CD4-positive, CD25-positive, alpha-beta regulatory T cell (primary cell): ENCODE data around the gene RAB28. TPM values are rescaled to one million over a fixed set of nuclear protein-coding genes. Genes with fewer than 3 reads are reported as not detected.

Source experiments
- ATAC-seq, 2 donors: fragments of 150-1000 bp; cut with Tn5 transposase; one replicate each; pipeline ENCODE4 v1.10.0; 2021; ENCODE audit warnings: low read depth in 2 of 2, moderate number of reproducible peaks in 2 of 2, moderate library complexity in 1 of 2
- DNase-seq, 3 donors: peaks; one replicate each; pipeline versions ENCODE4 v3.0.0 to v3.0.0-alpha.2; 2012 to 2022; ENCODE audit warnings: mixed read lengths in 1 of 3
- H3K27ac ChIP-seq: one replicate; pipeline ENCODE4 v1.7.0; 2013; ENCODE audit warnings: mild to moderate bottlenecking, low read length; ENCODE audit not compliant: insufficient read depth, poor library complexity, severe bottlenecking
- H3K27me3 ChIP-seq: one replicate; pipeline ENCODE4 v1.7.0; 2013; ENCODE audit warnings: low read length; ENCODE audit not compliant: control insufficient read depth, insufficient read depth
- H3K36me3 ChIP-seq: one replicate; pipeline ENCODE4 v1.7.0; 2013; ENCODE audit warnings: mild to moderate bottlenecking, low read length, moderate library complexity; ENCODE audit not compliant: control insufficient read depth, insufficient read depth
- H3K4me1 ChIP-seq: 2 replicates; pipeline ENCODE4 v1.7.0; 2013; ENCODE audit warnings: mild to moderate bottlenecking, low read length; ENCODE audit not compliant: insufficient read depth, control insufficient read depth, poor library complexity, severe bottlenecking
- H3K4me3 ChIP-seq: one replicate; pipeline ENCODE4 v1.7.0; 2013; ENCODE audit warnings: low read depth, mild to moderate bottlenecking, low read length, moderate library complexity
- H3K9me3 ChIP-seq, 2 experiments: 1 replicate in 1 of 2; 2 replicates in 1 of 2; pipeline ENCODE4 v1.7.0; 2013; ENCODE audit warnings: low read length in 2 of 2, mild to moderate bottlenecking in 1 of 2, moderate library complexity in 1 of 2; ENCODE audit not compliant: control insufficient read depth in 2 of 2
- H3K27ac Mint-ChIP-seq, 3 donors: one replicate each; pipeline ENCODE4 v1.8.0; 2020 to 2022; ENCODE audit warnings: mild to moderate bottlenecking in 3 of 3, mixed read lengths in 3 of 3, moderate library complexity in 2 of 3
- H3K27me3 Mint-ChIP-seq: one replicate; pipeline ENCODE4 v1.8.0; 2022; ENCODE audit warnings: mild to moderate bottlenecking, mixed read lengths
- H3K36me3 Mint-ChIP-seq: one replicate; pipeline ENCODE4 v1.8.0; 2020; ENCODE audit warnings: mixed read lengths
- H3K4me1 Mint-ChIP-seq, 4 donors: one replicate each; pipeline ENCODE4 v1.8.0; 2020 to 2022; ENCODE audit warnings: mixed read lengths in 4 of 4, mild to moderate bottlenecking in 1 of 4
- H3K4me3 Mint-ChIP-seq, 4 donors: one replicate each; pipeline ENCODE4 v1.8.0; 2020 to 2022; ENCODE audit warnings: mild to moderate bottlenecking in 4 of 4, mixed read lengths in 4 of 4, moderate library complexity in 3 of 4
- H3K9me3 Mint-ChIP-seq, 7 donors: one replicate each; pipeline ENCODE4 v1.8.0; 2020 to 2022; ENCODE audit warnings: mixed read lengths in 7 of 7, mild to moderate bottlenecking in 3 of 7, moderate library complexity in 2 of 7
- polyA plus RNA-seq, 4 donors: library from polyadenylated mRNA; unstranded; fragments of 300-500 nt; fragmentation: Illumina TruSeq; gene quantifications; one replicate each; pipeline ENCODE4 v1.2.3, GENCODE V29; 2021
- total RNA-seq: library from RNA; stranded (reverse); gene quantifications from one replicate; pipeline ENCODE4 v1.2.3, GENCODE V29; 2022

RAB28 gene
- total and polyA plus RNA-seq, 5 donors from 2014 or later, result 7.5 to 18.2 (median 15.5) TPM

GRCh38 chr4:13441506-13441905, 42.6 kb downstream of the RAB28 start:
- no peaks in the 10 kb centered on the region for H3K27me3 Mint-ChIP-seq
- Histone ChIP-seq H3K9me3 (peaks cover 0 to 8% of the 10 kb centered on the region in 2 experiments), H3K36me3 (no peaks in the 10 kb centered on the region), H3K4me3 (no peak overlapping the region), H3K27ac (no peak overlapping the region), H3K4me1 (no peaks in the 10 kb centered on the region), H3K27me3 (no peaks in the 10 kb centered on the region)
- peaks cover 10 to 17% (median 15%) of the 10 kb centered on the region in 4 donors for H3K4me1 Mint-ChIP-seq
- H3K4me3 Mint-ChIP-seq, result no peak overlapping the region
- peaks cover 0 to 27% (median 5%) of the 10 kb centered on the region in 7 donors for H3K9me3 Mint-ChIP-seq
- ATAC-seq (no peak), DNase-seq (no peak)
- H3K36me3 Mint-ChIP-seq, result peaks cover 28% of the 10 kb centered on the region
- H3K27ac Mint-ChIP-seq, result no peak overlapping the region

GRCh38 chr4:13436962-13437361, 47.2 kb downstream of the RAB28 start:
- Mint-ChIP-seq H3K9me3 (peaks cover 2 to 36% (median 8%) of the 10 kb centered on the region in 7 donors), H3K27ac (no peak overlapping the region), H3K27me3 (no peaks in the 10 kb centered on the region), H3K36me3 (peaks cover 35% of the 10 kb centered on the region), H3K4me1 (peaks cover 36 to 51% (median 41%) of the 10 kb centered on the region in 4 donors), H3K4me3 (peak overlapping the region in 1 of 4 donors; percentile 38)
- no peak overlapping the region for H3K4me3 ChIP-seq
- DNase-seq (peak in 1 of 3 donors; percentile 2), ATAC-seq (no peak)
- peaks cover 0 to 8% of the 10 kb centered on the region in 2 experiments for H3K9me3 ChIP-seq
- no peak overlapping the region for H3K27ac ChIP-seq
- H3K27me3 ChIP-seq, result no peaks in the 10 kb centered on the region
- H3K36me3 ChIP-seq, result no peaks in the 10 kb centered on the region
- peaks cover 5% of the 10 kb centered on the region for H3K4me1 ChIP-seq

- Histone ChIP-seq H3K4me3 (no peak overlapping the region), H3K27me3 (no peaks in the 10 kb centered on the region), H3K4me1 (peaks cover 5% of the 10 kb centered on the region), H3K27ac (no peak overlapping the region), H3K36me3 (no peaks in the 10 kb centered on the region), H3K9me3 (peaks cover 0 to 5% of the 10 kb centered on the region in 2 experiments)
- no peak overlapping the region for H3K4me3 Mint-ChIP-seq
- peaks cover 42 to 66% (median 46%) of the 10 kb centered on the region in 4 donors for H3K4me1 Mint-ChIP-seq
- peaks cover 32% of the 10 kb centered on the region for H3K36me3 Mint-ChIP-seq
- H3K27ac Mint-ChIP-seq, result no peak overlapping the region
- ATAC-seq (no peak), DNase-seq (no peak)
- no peaks in the 10 kb centered on the region for H3K27me3 Mint-ChIP-seq
- H3K9me3 Mint-ChIP-seq, result peaks cover 2 to 18% (median 6%) of the 10 kb centered on the region in 7 donors
These were observed 51.7 kb downstream of the RAB28 start for GRCh38 chr4:13432453-13432852.

GRCh38 chr4:13430834-13431568, 53.1 kb downstream of the RAB28 start:
- H3K4me1 ChIP-seq, result peaks cover 5% of the 10 kb centered on the region
- Mint-ChIP-seq H3K27ac (no peak overlapping the region), H3K9me3 (peaks cover 0 to 9% (median 1%) of the 10 kb centered on the region in 7 donors), H3K4me3 (peak overlapping the region in 1 of 4 donors; percentile 7), H3K36me3 (peaks cover 26% of the 10 kb centered on the region), H3K4me1 (peaks cover 34 to 52% (median 36%) of the 10 kb centered on the region in 4 donors), H3K27me3 (no peaks in the 10 kb centered on the region)
- no peaks in the 10 kb centered on the region for H3K9me3 ChIP-seq
- ATAC-seq (no peak), DNase-seq (no peak)
- H3K27me3 ChIP-seq, result no peaks in the 10 kb centered on the region
- no peak overlapping the region for H3K27ac ChIP-seq
- H3K36me3 ChIP-seq, result no peaks in the 10 kb centered on the region
- no peak overlapping the region for H3K4me3 ChIP-seq

- ATAC-seq (no peak), DNase-seq (no peak)
- Mint-ChIP-seq H3K4me3 (no peak overlapping the region), H3K36me3 (peaks cover 35% of the 10 kb centered on the region), H3K9me3 (peaks cover 0 to 2% (median 0%) of the 10 kb centered on the region in 7 donors), H3K4me1 (peaks cover 12 to 38% (median 17%) of the 10 kb centered on the region in 4 donors), H3K27ac (no peak overlapping the region), H3K27me3 (no peaks in the 10 kb centered on the region)
- no peaks in the 10 kb centered on the region for H3K4me1 ChIP-seq
- H3K27me3 ChIP-seq, result no peaks in the 10 kb centered on the region
- no peak overlapping the region for H3K4me3 ChIP-seq
- H3K9me3 ChIP-seq, result no peaks in the 10 kb centered on the region
- peaks cover 3% of the 10 kb centered on the region for H3K36me3 ChIP-seq
- no peak overlapping the region for H3K27ac ChIP-seq
These were observed 56.4 kb downstream of the RAB28 start for GRCh38 chr4:13427599-13428325.

- no peak for DNase-seq
- H3K27ac Mint-ChIP-seq, result peak overlapping the region in 1 of 3 donors; percentile 80
- H3K4me1 Mint-ChIP-seq, result peaks cover 14 to 39% (median 27%) of the 10 kb centered on the region in 4 donors
These were observed 68.9 kb downstream of the RAB28 start for GRCh38 chr4:13415068-13415785.

GRCh38 chr4:13413729-13414437, 70.3 kb downstream of the RAB28 start:
- no peaks in the 10 kb centered on the region for H3K27me3 ChIP-seq
- Mint-ChIP-seq H3K9me3 (peaks cover 0 to 4% (median under 1%) of the 10 kb centered on the region in 7 donors), H3K4me3 (no peak overlapping the region), H3K36me3 (peaks cover 23% of the 10 kb centered on the region), H3K4me1 (peaks cover 14 to 31% (median 23%) of the 10 kb centered on the region in 4 donors), H3K27ac (no peak overlapping the region), H3K27me3 (no peaks in the 10 kb centered on the region)
- H3K36me3 ChIP-seq, result no peaks in the 10 kb centered on the region
- ATAC-seq (no peak), DNase-seq (no peak)
- H3K9me3 ChIP-seq, result no peaks in the 10 kb centered on the region
- no peak overlapping the region for H3K27ac ChIP-seq
- no peak overlapping the region for H3K4me3 ChIP-seq
- H3K4me1 ChIP-seq, result no peaks in the 10 kb centered on the region

More at GRCh38 chr4:13415068-13415785, 68.9 kb downstream of the RAB28 start:
- Histone ChIP-seq H3K27me3 (no peaks in the 10 kb centered on the region), H3K9me3 (no peaks in the 10 kb centered on the region), H3K4me3 (no peak overlapping the region), H3K27ac (no peak overlapping the region), H3K36me3 (no peaks in the 10 kb centered on the region), H3K4me1 (no peaks in the 10 kb centered on the region)
- Mint-ChIP-seq H3K9me3 (peaks cover 0 to 10% (median 4%) of the 10 kb centered on the region in 7 donors), H3K4me3 (no peak overlapping the region), H3K27me3 (no peaks in the 10 kb centered on the region), H3K36me3 (peaks cover 26% of the 10 kb centered on the region)
- ATAC-seq, result no peak
